IPS DF 6.9 (cell line): ENCODE measurements around the gene CNTN4.

Experiments used
- DNase-seq: peaks from one replicate; pipeline ENCODE4 v3.0.0-alpha.2; 2013; ENCODE audit warnings: low read depth, low spot score
- H3K27ac ChIP-seq: one replicate; pipeline ENCODE4 v1.5.1; 2013; ENCODE audit warnings: low read length, control low read depth
- H3K27me3 ChIP-seq: 2 replicates; pipeline ENCODE4 v1.6.1; 2013; ENCODE audit warnings: mild to moderate bottlenecking, low read length; ENCODE audit not compliant: control insufficient read depth, insufficient read depth
- H3K36me3 ChIP-seq: 2 replicates; pipeline ENCODE4 v1.6.1; 2013; ENCODE audit warnings: low read length; ENCODE audit not compliant: control insufficient read depth, insufficient read depth
- H3K4me1 ChIP-seq: 2 replicates; pipeline ENCODE4 v1.6.1; 2013; ENCODE audit warnings: low read length; ENCODE audit not compliant: control insufficient read depth, insufficient read depth
- H3K4me3 ChIP-seq: 2 replicates; pipeline ENCODE4 v1.5.1; 2013; ENCODE audit warnings: mild to moderate bottlenecking, low read length
- H3K9me3 ChIP-seq: 2 replicates; pipeline ENCODE4 v1.6.1; 2013; ENCODE audit warnings: low read length, inconsistent platforms; ENCODE audit not compliant: control insufficient read depth, insufficient read depth
- WGBS: extraction: QIAGEN DNeasy Blood & Tissue Kit; methylation state at CpG from one replicate; pipeline ENCODE4 v1.1.7; 2013; ENCODE audit warnings: mixed read lengths, missing lambda C conversion rate; ENCODE audit not compliant: insufficient read length, insufficient coverage; 5-methylcytosine and 5-hydroxymethylcytosine counted together

Gene CNTN4

GRCh38 chr3:2204054-2204453 lies 105.4 kb downstream of the CNTN4 start:
- DNase-seq: no peak
- Histone ChIP-seq H3K4me3 (no peak overlapping the region), H3K4me1 (no peaks in the 10 kb centered on the region), H3K9me3 (no peaks in the 10 kb centered on the region), H3K27me3 (no peaks in the 10 kb centered on the region), H3K36me3 (no peaks in the 10 kb centered on the region), H3K27ac (no peak overlapping the region)
- no CpG with 5 or more reads among the region's 1 CpG for WGBS

DNA sequence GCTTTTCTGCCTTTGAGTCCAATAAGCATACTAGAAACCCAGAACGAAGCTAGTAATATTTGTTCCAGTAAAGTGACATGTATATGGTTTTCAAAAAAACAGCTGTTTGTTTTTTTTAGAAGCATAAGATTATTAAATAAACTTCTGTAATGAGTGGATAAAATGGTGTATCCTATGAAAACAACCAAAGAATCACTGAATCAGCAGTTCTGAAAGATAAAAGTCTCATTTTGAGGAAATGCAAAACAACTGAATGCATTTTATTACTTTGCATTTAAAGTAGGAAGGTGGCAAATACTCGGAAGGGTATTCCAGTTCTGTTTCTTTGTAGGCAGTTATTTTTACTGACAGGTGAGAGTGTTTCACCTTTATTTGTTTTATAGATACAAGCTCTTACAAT lies 107.0 kb downstream of the CNTN4 start:
- DNase-seq: no peak
- Histone ChIP-seq H3K4me1 (no peaks in the 10 kb centered on the region), H3K9me3 (no peaks in the 10 kb centered on the region), H3K4me3 (no peak overlapping the region), H3K27ac (no peak overlapping the region), H3K36me3 (no peaks in the 10 kb centered on the region), H3K27me3 (no peaks in the 10 kb centered on the region)
- no CpG with 5 or more reads among the region's 2 CpGs for WGBS

GRCh38 chr3:2206536-2206935 lies 107.9 kb downstream of the CNTN4 start:
- no CpG with 5 or more reads among the region's 4 CpGs for WGBS
- no peak for DNase-seq
- Histone ChIP-seq H3K4me3 (no peak overlapping the region), H3K27me3 (no peaks in the 10 kb centered on the region), H3K9me3 (no peaks in the 10 kb centered on the region), H3K4me1 (no peaks in the 10 kb centered on the region), H3K36me3 (no peaks in the 10 kb centered on the region), H3K27ac (no peak overlapping the region)

- WGBS: no CpG with 5 or more reads among the region's 2 CpGs
- H3K27ac ChIP-seq: no peak overlapping the region
- DNase-seq: no peak
These were observed 112.9 kb downstream of the CNTN4 start for GRCh38 chr3:2211568-2211967.

DNA sequence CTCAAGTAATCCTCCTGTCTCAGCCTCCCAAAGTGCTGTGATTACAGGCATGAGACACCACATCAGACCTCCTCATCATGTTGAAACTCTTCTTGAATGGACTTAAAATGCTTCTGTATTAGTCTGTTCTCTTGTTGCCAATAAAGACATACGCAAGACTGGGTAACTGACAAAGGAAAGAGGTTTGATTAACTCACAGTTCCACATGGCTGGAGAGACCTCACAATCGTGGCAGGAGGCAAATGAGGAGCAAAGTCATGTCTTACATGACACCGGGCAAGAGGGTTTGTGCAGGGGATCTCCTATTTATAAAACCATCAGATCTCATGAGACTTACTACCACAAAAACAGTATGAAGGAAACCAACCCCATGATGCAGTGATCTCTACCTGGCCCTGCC lies 113.5 kb downstream of the CNTN4 start:
- Histone ChIP-seq H3K27ac (no peak overlapping the region), H3K4me3 (no peak overlapping the region), H3K4me1 (no peaks in the 10 kb centered on the region), H3K27me3 (no peaks in the 10 kb centered on the region), H3K36me3 (no peaks in the 10 kb centered on the region), H3K9me3 (no peaks in the 10 kb centered on the region)
- WGBS: no CpG with 5 or more reads among the region's 3 CpGs
- DNase-seq: no peak

More at GRCh38 chr3:2211568-2211967, 112.9 kb downstream of the CNTN4 start:
- Histone ChIP-seq H3K9me3 (no peaks in the 10 kb centered on the region), H3K4me1 (no peaks in the 10 kb centered on the region), H3K4me3 (no peak overlapping the region), H3K27me3 (no peaks in the 10 kb centered on the region), H3K36me3 (no peaks in the 10 kb centered on the region)

DNA sequence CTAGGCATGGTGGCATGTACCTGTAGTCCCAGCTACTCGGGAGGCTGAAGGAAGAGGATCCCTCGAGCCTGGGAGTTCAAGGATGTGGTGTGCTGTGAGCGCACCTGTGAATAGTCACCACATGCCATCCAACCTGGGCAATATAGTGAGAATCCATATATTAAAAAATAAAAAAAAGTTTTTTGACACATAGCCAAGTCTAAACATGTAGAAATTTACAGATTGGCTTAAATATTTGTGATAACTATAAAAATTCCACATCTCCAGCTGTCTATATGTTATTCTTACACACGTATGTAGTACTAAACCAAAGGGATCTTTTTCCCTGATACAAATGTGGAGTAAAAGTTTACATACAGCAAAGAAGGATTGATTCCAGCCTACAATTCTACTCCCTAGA lies 119.7 kb downstream of the CNTN4 start:
- no peak overlapping the region for H3K4me3 ChIP-seq
- DNase-seq: no peak
- no peak overlapping the region for H3K27ac ChIP-seq
- H3K36me3 ChIP-seq: no peaks in the 10 kb centered on the region
- WGBS: no CpG with 5 or more reads among the region's 4 CpGs
- H3K27me3 ChIP-seq: no peaks in the 10 kb centered on the region
- H3K9me3 ChIP-seq: no peaks in the 10 kb centered on the region
- H3K4me1 ChIP-seq: no peaks in the 10 kb centered on the region

GRCh38 chr3:2218816-2219215 lies 120.2 kb downstream of the CNTN4 start:
- WGBS: no CpG with 5 or more reads among the region's 2 CpGs
- H3K27me3 ChIP-seq: no peaks in the 10 kb centered on the region
- no peaks in the 10 kb centered on the region for H3K36me3 ChIP-seq
- H3K4me1 ChIP-seq: no peaks in the 10 kb centered on the region
- no peak for DNase-seq
- H3K9me3 ChIP-seq: no peaks in the 10 kb centered on the region
- H3K4me3 ChIP-seq: no peak overlapping the region
- H3K27ac ChIP-seq: no peak overlapping the region

GRCh38 chr3:2236203-2236602 lies 137.5 kb downstream of the CNTN4 start:
- no peak overlapping the region for H3K27ac ChIP-seq
- no CpG with 5 or more reads among the region's 4 CpGs for WGBS
- no peaks in the 10 kb centered on the region for H3K36me3 ChIP-seq
- no peak for DNase-seq
- no peaks in the 10 kb centered on the region for H3K27me3 ChIP-seq
- no peaks in the 10 kb centered on the region for H3K9me3 ChIP-seq
- no peaks in the 10 kb centered on the region for H3K4me1 ChIP-seq
- H3K4me3 ChIP-seq: no peak overlapping the region

GRCh38 chr3:2244137-2244536 lies 145.5 kb downstream of the CNTN4 start:
- H3K27me3 ChIP-seq: no peaks in the 10 kb centered on the region
- DNase-seq: no peak

DNA sequence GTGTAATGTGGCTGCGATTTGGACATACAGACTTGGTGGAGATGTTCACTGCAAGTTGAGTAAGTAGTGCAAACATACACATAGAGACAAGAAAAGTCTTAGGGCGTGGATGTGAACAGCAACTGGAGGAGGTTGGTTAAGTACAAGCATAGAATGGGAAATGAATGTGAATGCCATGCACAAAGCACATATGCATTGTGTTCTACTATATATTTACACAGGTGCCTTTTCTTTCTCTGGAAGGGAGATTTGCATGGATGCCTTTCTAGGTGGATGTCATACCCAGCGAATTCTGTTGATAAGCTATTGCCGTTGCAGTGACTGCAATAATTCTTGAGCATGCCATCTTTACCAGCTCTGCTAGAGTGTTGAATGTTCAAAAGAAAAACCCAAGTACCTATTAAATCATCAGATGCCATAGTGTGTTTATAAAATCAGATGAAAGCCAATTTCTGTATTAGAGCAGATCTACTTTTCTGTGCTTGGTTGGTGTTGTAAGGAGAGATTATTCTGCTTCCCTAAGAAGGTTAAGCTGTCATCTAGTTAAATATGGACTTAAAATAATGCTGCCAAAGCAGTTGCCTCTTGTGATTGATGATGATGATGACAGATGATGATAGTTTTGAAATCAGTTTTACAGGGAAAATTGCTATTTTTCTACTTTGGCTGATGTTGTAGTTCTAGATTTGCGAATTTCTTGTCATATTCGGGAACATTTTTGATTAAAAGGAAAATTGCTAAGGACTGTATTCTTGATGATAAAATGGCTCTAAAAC lies 148.4 kb downstream of the CNTN4 start:
- DNase-seq: no peak
- H3K27ac ChIP-seq: no peak overlapping the region
- no CpG with 5 or more reads among the region's 6 CpGs for WGBS
- H3K27me3 ChIP-seq: no peaks in the 10 kb centered on the region
- no peaks in the 10 kb centered on the region for H3K9me3 ChIP-seq
- no peaks in the 10 kb centered on the region for H3K36me3 ChIP-seq
- no peak overlapping the region for H3K4me3 ChIP-seq
- no peaks in the 10 kb centered on the region for H3K4me1 ChIP-seq

More at GRCh38 chr3:2244137-2244536, 145.5 kb downstream of the CNTN4 start:
- Histone ChIP-seq H3K4me1 (no peaks in the 10 kb centered on the region), H3K27ac (no peak overlapping the region), H3K36me3 (no peaks in the 10 kb centered on the region), H3K4me3 (no peak overlapping the region), H3K9me3 (no peaks in the 10 kb centered on the region)

GRCh38 chr3:2247831-2248230 lies 149.2 kb downstream of the CNTN4 start:
- no peak for DNase-seq
- Histone ChIP-seq H3K9me3 (no peaks in the 10 kb centered on the region), H3K4me3 (no peak overlapping the region), H3K27ac (no peak overlapping the region), H3K36me3 (no peaks in the 10 kb centered on the region), H3K27me3 (no peaks in the 10 kb centered on the region), H3K4me1 (no peaks in the 10 kb centered on the region)
- WGBS: no CpG with 5 or more reads among the region's 4 CpGs
